ENCODE measurements around the gene PTPRD. TPM values are rescaled to one million over a fixed set of nuclear protein-coding genes. Genes with fewer than 3 reads are reported as not detected.

Gene PTPRD
- total RNA-seq, 1 donor from 2014 or later: 197 TPM

DNA sequence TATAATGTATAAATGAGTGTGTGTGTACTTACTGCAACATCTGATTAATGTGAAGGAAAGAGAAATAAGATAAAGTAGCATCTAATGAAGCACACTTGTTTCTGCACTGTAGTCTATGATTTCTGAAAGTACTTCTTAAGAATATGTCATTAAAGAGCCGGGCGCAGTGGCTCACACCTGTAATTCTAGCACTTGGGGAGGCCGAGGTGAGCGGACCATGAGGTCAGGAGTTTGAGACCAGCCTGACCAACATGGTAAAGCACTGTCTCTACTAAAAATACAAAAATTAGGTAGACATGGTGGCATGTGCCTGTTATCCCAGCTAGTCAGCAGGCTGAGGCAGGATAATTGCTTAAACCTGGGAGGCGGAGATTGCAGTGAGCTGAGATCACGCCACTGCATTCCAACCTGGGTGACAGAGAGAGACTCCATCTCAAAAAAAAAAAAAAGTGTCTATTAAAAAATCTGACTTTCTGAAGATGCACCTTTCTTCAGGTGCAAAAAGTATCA is 556.9 kb downstream of the PTPRD start:
- H3K9me3 Mint-ChIP-seq: no peaks in the 10 kb centered on the region
- no peak overlapping the region for H3K4me3 Mint-ChIP-seq
- no peak for DNase-seq (ENCODE audit: extremely low spot score, unreplicated experiment)
- no peak overlapping the region for H3K27ac Mint-ChIP-seq
- no peaks in the 10 kb centered on the region for H3K27me3 Mint-ChIP-seq
- TF ChIP-seq, protein P1, sequence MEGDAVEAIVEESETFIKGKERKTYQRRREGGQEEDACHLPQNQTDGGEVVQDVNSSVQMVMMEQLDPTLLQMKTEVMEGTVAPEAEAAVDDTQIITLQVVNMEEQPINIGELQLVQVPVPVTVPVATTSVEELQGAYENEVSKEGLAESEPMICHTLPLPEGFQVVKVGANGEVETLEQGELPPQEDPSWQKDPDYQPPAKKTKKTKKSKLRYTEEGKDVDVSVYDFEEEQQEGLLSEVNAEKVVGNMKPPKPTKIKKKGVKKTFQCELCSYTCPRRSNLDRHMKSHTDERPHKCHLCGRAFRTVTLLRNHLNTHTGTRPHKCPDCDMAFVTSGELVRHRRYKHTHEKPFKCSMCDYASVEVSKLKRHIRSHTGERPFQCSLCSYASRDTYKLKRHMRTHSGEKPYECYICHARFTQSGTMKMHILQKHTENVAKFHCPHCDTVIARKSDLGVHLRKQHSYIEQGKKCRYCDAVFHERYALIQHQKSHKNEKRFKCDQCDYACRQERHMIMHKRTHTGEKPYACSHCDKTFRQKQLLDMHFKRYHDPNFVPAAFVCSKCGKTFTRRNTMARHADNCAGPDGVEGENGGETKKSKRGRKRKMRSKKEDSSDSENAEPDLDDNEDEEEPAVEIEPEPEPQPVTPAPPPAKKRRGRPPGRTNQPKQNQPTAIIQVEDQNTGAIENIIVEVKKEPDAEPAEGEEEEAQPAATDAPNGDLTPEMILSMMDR (conservative IDR thresholded peaks at IDR 0.05): no peak
- H3K36me3 Mint-ChIP-seq: no peaks in the 10 kb centered on the region
- H3K4me1 Mint-ChIP-seq (ENCODE audit: unreplicated experiment): no peaks in the 10 kb centered on the region

DNA sequence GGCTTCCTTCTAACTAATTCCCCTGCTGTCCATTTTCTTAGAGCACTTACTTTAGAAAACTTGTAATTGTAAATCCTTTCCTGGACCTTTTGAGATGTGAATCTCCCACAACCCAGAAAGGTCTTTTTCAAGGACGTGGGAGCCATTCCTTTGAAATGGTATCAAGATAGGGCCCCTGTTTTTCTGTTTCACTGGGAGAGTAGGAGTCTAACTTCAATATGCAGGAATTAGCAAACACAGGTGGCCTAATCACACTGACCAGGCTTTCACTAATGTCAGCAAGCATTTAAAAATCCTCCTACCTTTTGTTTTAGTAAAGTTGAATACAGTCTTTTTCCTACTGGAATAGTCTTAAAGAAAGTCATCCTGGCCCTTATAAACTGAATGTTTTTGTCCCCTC is 558.3 kb downstream of the PTPRD start:
- Mint-ChIP-seq H3K9me3 (no peaks in the 10 kb centered on the region), H3K27ac (no peak overlapping the region), H3K4me1 (ENCODE audit: unreplicated experiment) (no peaks in the 10 kb centered on the region), H3K27me3 (no peaks in the 10 kb centered on the region), H3K4me3 (no peak overlapping the region), H3K36me3 (no peaks in the 10 kb centered on the region)
- TF ChIP-seq, protein P1 (conservative IDR thresholded peaks at IDR 0.05): no peak
- DNase-seq (ENCODE audit: extremely low spot score, unreplicated experiment): no peak

DNA sequence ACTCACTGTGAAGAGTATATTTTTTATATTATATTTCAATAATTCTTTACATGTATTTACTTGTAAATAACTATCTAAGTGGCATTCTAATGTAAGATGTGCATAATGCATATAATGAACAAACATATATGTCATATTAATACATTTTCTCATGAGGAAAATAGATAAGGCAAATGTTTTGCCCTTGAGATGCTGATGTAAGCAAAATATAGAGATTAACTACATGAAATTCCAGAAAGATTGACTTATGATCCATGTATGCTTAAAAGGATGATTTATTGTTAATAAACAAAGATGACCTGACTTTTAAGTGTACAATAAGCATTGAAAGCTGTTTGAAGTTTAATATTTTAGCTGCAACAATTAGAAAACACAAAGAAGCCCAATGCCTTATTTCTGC is 559.9 kb downstream of the PTPRD start:
- H3K36me3 Mint-ChIP-seq: no peaks in the 10 kb centered on the region
- no peaks in the 10 kb centered on the region for H3K4me1 Mint-ChIP-seq (ENCODE audit: unreplicated experiment)
- H3K9me3 Mint-ChIP-seq: no peaks in the 10 kb centered on the region
- H3K27me3 Mint-ChIP-seq: no peaks in the 10 kb centered on the region
- no peak overlapping the region for H3K27ac Mint-ChIP-seq
- DNase-seq (ENCODE audit: extremely low spot score, unreplicated experiment): no peak
- TF ChIP-seq, protein P1 (conservative IDR thresholded peaks at IDR 0.05): no peak
- H3K4me3 Mint-ChIP-seq: no peak overlapping the region

DNA sequence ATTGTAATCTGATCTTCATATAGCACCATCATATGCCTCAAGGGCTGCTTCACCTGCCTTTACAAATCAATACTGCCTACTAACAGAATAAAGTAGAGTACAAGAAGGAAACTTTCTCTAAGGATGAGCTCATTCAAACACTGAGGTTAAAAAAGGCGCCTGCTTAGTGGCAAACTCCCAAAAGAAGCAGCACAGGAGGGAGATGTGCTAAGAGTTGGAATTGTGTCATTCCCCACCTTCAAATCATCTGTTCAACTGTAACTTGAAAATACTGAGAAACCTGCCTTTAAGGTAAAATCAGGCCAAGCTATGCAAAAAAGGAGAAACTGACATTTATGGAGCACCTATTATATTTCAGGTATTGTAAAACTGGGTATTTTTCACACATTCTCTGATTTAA is 560.6 kb downstream of the PTPRD start:
- Mint-ChIP-seq H3K27ac (no peak overlapping the region), H3K9me3 (no peaks in the 10 kb centered on the region), H3K27me3 (no peaks in the 10 kb centered on the region), H3K4me3 (no peak overlapping the region), H3K4me1 (ENCODE audit: unreplicated experiment) (no peaks in the 10 kb centered on the region), H3K36me3 (no peaks in the 10 kb centered on the region)
- no peak for DNase-seq (ENCODE audit: extremely low spot score, unreplicated experiment)
- TF ChIP-seq, protein P1 (conservative IDR thresholded peaks at IDR 0.05): no peak

DNA sequence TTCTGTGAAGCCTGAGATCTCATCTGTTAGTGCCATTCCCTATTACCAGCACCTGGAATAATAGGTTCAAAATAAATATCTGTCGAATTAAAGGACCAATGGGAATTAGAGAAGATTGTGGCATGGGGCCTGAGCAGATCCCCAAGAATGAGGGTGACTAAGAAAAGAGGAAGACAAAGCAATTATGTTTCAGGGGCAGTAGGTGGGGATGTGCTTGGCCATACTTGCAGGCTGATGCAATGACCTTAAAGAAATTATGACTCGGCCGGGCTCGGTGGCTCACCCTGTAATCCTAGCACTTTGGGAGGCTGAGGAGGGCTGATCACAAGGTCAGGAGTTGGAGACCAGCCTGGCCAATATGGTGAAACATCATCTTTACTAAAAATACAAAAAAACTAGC is 562.8 kb downstream of the PTPRD start:
- Mint-ChIP-seq H3K9me3 (no peaks in the 10 kb centered on the region), H3K27me3 (no peaks in the 10 kb centered on the region), H3K4me1 (ENCODE audit: unreplicated experiment) (no peaks in the 10 kb centered on the region), H3K4me3 (no peak overlapping the region), H3K36me3 (no peaks in the 10 kb centered on the region), H3K27ac (no peak overlapping the region)
- TF ChIP-seq, protein P1 (conservative IDR thresholded peaks at IDR 0.05): no peak
- no peak for DNase-seq (ENCODE audit: extremely low spot score, unreplicated experiment)

DNA sequence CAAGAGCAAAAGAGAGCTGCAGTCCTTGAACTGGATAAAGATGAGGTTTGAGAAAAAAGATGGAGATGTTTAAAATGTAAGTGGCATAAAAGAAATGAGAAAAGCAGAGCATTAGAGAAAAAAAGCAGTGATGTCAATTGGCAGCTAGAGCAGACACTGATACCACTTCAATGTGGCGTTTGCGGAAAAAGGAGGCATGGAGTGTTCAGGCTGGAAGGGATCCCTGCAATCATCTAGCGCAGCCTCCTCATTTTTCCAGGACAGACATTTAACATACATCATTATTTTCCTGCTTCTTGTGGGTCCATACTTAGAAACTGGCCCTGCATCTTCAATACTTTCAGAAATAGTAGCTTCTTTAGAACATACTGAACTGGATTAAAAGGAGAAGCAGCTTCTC is 563.8 kb downstream of the PTPRD start:
- no peak overlapping the region for H3K27ac Mint-ChIP-seq
- no peak for DNase-seq (ENCODE audit: extremely low spot score, unreplicated experiment)
- H3K9me3 Mint-ChIP-seq: no peaks in the 10 kb centered on the region
- H3K27me3 Mint-ChIP-seq: no peaks in the 10 kb centered on the region
- TF ChIP-seq, protein P1 (conservative IDR thresholded peaks at IDR 0.05): no peak
- H3K36me3 Mint-ChIP-seq: no peaks in the 10 kb centered on the region
- H3K4me3 Mint-ChIP-seq: no peak overlapping the region
- H3K4me1 Mint-ChIP-seq (ENCODE audit: unreplicated experiment): no peaks in the 10 kb centered on the region
